ENCODE measurements around the gene RNASEH1. TPM values are rescaled to one million over a fixed set of nuclear protein-coding genes. Genes with fewer than 3 reads are reported as not detected.
A peak's percentile ranks its signal among the peaks of the same experiment; 100 is the strongest.

RNASEH1 gene
- total RNA-seq, 1 experiment from 2014 or later: 38.2 TPM

DNA sequence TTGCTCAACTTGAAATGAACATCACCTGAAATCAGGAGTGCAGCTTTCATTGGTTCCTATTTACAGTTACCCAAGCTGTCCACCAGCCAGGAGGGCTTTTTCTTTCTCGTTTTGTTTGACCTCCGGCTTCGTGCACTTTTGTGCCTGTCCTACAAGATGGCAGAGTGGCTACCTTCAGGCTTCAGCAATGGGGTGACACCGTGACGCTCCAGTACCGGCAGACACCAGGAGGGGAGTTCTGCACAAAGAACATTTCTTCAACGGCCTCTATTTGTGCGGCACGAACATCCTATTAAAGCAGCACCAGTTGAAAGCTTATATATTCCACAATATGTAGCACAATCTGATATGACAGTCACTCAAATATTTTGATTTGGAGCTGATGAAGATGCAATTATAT lies 18.3 kb downstream of the RNASEH1 start:
- TF ChIP-seq, protein P1, sequence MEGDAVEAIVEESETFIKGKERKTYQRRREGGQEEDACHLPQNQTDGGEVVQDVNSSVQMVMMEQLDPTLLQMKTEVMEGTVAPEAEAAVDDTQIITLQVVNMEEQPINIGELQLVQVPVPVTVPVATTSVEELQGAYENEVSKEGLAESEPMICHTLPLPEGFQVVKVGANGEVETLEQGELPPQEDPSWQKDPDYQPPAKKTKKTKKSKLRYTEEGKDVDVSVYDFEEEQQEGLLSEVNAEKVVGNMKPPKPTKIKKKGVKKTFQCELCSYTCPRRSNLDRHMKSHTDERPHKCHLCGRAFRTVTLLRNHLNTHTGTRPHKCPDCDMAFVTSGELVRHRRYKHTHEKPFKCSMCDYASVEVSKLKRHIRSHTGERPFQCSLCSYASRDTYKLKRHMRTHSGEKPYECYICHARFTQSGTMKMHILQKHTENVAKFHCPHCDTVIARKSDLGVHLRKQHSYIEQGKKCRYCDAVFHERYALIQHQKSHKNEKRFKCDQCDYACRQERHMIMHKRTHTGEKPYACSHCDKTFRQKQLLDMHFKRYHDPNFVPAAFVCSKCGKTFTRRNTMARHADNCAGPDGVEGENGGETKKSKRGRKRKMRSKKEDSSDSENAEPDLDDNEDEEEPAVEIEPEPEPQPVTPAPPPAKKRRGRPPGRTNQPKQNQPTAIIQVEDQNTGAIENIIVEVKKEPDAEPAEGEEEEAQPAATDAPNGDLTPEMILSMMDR (IDR thresholded peaks at IDR 0.05 in 2 of 3, conservative IDR thresholded peaks at IDR 0.05 in 1 of 3; ENCODE audit: borderline replicate concordance in 1 of 3, insufficient read depth in 1 of 3, low read depth in 2 of 3, low read length in 2 of 3): peak in 2 of 3 experiments; percentile 19 to 29; a peak in 1 of 6 replicates
- TF ChIP-seq EZH2phosphoT487 (IDR thresholded peaks at IDR 0.05; ENCODE audit: borderline replicate concordance): no peak
- Histone ChIP-seq H3K36me3 (ENCODE audit: control insufficient read depth in 1 of 2, insufficient read depth in 2 of 2, low read length in 2 of 2) (peaks cover 21 to 31% of the 10 kb centered on the region in 2 experiments), H3K27me3 (ENCODE audit: insufficient read depth, low read length) (no peaks in the 10 kb centered on the region), H4K20me1 (ENCODE audit: insufficient read depth) (0 out of 2 replicates have a peak, but pooled peaks cover 6% of the 10 kb centered on the region), H3K9ac (ENCODE audit: low read length) (no peak overlapping the region), H3K9me2 (ENCODE audit: insufficient read depth) (no peaks in the 10 kb centered on the region), H3K9me3 (ENCODE audit: control insufficient read depth in 1 of 2, insufficient read depth in 1 of 2, low read depth in 1 of 2, low read length in 2 of 2) (no peaks in the 10 kb centered on the region), H3K4me3 (replicated peaks in 1 of 2; ENCODE audit: low read depth in 1 of 2, low read length in 2 of 2) (no peak overlapping the region), H3K27ac (ENCODE audit: low read depth, low read length) (no peak overlapping the region), H3K4me2 (ENCODE audit: low read length) (no peak overlapping the region), H2AFZ (ENCODE audit: low read depth, low read length, poor library complexity, severe bottlenecking) (no peak overlapping the region), H3K79me2 (ENCODE audit: insufficient read depth, low read length) (peaks cover 36% of the 10 kb centered on the region), H3K4me1 (ENCODE audit: control insufficient read depth in 1 of 2, insufficient read depth in 2 of 2, low read length in 2 of 2) (peaks cover 8 to 24% of the 10 kb centered on the region in 2 experiments)
- intact Hi-C loops (cut with micrococcal nuclease): loop anchor here (10.0 kb wide), 1 partner anchor 115 kb away; the partner anchor contains the start of gene ALLC
- ChIA-PET POLR2A (no interaction called here), CTCF (no interaction called here), RAD21 (ENCODE audit: low non-redundant PET in 1 of 2, low total read pairs in 2 of 2, uncharacterized antibody in 2 of 2, unreplicated experiment in 2 of 2) (no interaction called here)
- DNase-seq (ENCODE audit: low read depth, low spot score): no peak
- no TSS peak for BruUV-seq (replicated peaks)
- no peak for ATAC-seq

DNA sequence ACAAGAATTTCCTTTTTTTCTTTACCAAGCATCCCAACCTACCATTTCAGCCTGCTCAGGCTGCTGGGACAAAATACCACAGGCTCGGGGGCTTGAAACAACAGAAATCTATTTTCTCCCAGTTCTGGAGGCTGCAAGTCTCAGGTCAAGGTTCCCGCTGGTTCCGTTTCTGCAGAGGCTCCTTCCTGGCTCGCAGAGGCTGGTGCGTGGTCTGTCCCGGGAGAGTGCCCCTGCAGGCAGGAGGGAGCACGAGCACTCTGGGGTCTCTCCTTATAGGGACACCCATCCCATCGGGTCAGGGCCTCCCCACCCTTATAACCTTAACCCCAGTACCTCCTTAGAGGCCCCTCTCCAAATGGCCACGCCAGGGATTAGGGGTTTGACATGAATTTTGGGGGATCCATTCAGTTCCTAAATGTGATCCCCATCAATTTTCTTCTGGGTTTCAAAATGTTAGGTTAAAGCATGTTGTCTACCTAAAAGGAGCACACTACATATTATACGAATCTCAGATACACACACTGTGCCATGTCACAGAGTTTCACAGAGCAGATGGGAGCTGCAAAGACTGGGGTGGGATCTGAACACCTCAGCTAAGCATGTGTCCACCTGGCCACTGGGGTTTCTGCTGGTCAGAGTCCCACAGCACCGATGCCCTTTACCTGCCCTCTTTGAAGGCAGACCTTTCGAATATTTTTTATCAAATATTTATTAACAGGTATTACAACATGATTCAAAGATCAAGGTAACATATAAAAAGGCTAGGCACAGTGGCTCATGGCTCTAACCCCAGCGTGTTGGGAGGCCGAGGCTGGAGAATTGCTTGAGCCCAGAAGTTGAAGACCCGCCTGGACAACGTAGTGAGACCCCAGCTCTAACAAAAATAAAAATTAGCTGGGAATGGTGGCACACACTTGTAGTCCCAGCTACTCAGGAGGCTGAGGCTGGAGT lies 21.2 kb downstream of the RNASEH1 start:
- CTCF ChIA-PET: interaction anchor here (0.9 kb wide), 2 partner anchors 12 to 21 kb away, joined by 3 read pairs; partner anchors contain the start of gene RNASEH1
- RAD21 ChIA-PET (ENCODE audit: low non-redundant PET in 1 of 2, low total read pairs in 2 of 2, uncharacterized antibody in 2 of 2, unreplicated experiment in 2 of 2): no interaction called here
- POLR2A ChIA-PET: no interaction called here

More for the DNA sequence above, 21.2 kb downstream of the RNASEH1 start:
- Histone ChIP-seq H3K79me2 (ENCODE audit: insufficient read depth, low read length) (peaks cover 10% of the 10 kb centered on the region), H3K27ac (ENCODE audit: low read depth, low read length) (peak overlapping the region; percentile 75), H3K4me3 (replicated peaks in 1 of 2; ENCODE audit: low read depth in 1 of 2, low read length in 2 of 2) (peak overlapping the region; percentile 64 to 65), H2AFZ (ENCODE audit: low read depth, low read length, poor library complexity, severe bottlenecking) (peak overlapping the region; percentile 71), H3K4me1 (ENCODE audit: control insufficient read depth in 1 of 2, insufficient read depth in 2 of 2, low read length in 2 of 2) (peaks cover 8 to 30% of the 10 kb centered on the region in 2 experiments), H3K9ac (ENCODE audit: low read length) (peak overlapping the region; percentile 77), H3K4me2 (ENCODE audit: low read length) (peak overlapping the region; percentile 90), H3K9me2 (ENCODE audit: insufficient read depth) (no peaks in the 10 kb centered on the region), H4K20me1 (ENCODE audit: insufficient read depth) (0 out of 2 replicates have a peak, but pooled peaks cover 2% of the 10 kb centered on the region), H3K27me3 (ENCODE audit: insufficient read depth, low read length) (no peaks in the 10 kb centered on the region), H3K9me3 (ENCODE audit: control insufficient read depth in 1 of 2, insufficient read depth in 1 of 2, low read depth in 1 of 2, low read length in 2 of 2) (no peaks in the 10 kb centered on the region), H3K36me3 (ENCODE audit: control insufficient read depth in 1 of 2, insufficient read depth in 2 of 2, low read length in 2 of 2) (peaks cover 3 to 7% of the 10 kb centered on the region in 2 experiments; a peak in 3 of 4 replicates)
- TF ChIP-seq SP1 (IDR thresholded peaks at IDR 0.05; ENCODE audit: low read depth): no peak; the same call in 1 of the 2 replicates
- TF ChIP-seq, protein P1 (IDR thresholded peaks at IDR 0.05 in 2 of 3, conservative IDR thresholded peaks at IDR 0.05 in 1 of 3; ENCODE audit: borderline replicate concordance in 1 of 3, insufficient read depth in 1 of 3, low read depth in 2 of 3, low read length in 2 of 3): peak; percentile 20 to 78 (median 72); a peak in 4 of 6 replicates
- no peak for TF ChIP-seq POLR2A (IDR thresholded peaks at IDR 0.05; ENCODE audit: borderline replicate concordance, extremely low read depth, insufficient read depth, insufficient read length)
- TF ChIP-seq SRF (IDR thresholded peaks at IDR 0.05; ENCODE audit: low read depth): 0 out of 2 replicates have a peak, but pooled peaks have one; percentile 56
- no peak for TF ChIP-seq FOSL1 (IDR thresholded peaks at IDR 0.05; ENCODE audit: low read depth)
- TF ChIP-seq, protein P2, sequence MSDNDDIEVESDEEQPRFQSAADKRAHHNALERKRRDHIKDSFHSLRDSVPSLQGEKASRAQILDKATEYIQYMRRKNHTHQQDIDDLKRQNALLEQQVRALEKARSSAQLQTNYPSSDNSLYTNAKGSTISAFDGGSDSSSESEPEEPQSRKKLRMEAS (IDR thresholded peaks at IDR 0.05): peak; percentile 29; the same call in 1 of the 2 replicates
- no peak for TF ChIP-seq CBX3 (IDR thresholded peaks at IDR 0.05; ENCODE audit: low read depth)
- TF ChIP-seq EGR1 (IDR thresholded peaks at IDR 0.05; ENCODE audit: low read depth): no peak
- peak; percentile 48 for TF ChIP-seq POLR2AphosphoS5 (IDR thresholded peaks at IDR 0.05; ENCODE audit: low read depth, low read length)
- no peak for TF ChIP-seq EZH2 (IDR thresholded peaks at IDR 0.05)
- TF ChIP-seq TCF7L2 (IDR thresholded peaks at IDR 0.05; ENCODE audit: borderline replicate concordance, extremely low read depth, insufficient read depth, insufficient read length): no peak
- TF ChIP-seq ZFX (IDR thresholded peaks at IDR 0.05): no peak
- DNase-seq (ENCODE audit: low read depth, low spot score) (peak; percentile 26), ATAC-seq (peak; percentile 85)
- intact Hi-C loops (cut with micrococcal nuclease): loop anchor here (10.0 kb wide), 1 partner anchor 118 kb away; the partner anchor contains the start of gene ALLC
- no TSS peak for BruUV-seq (replicated peaks)
